NCI-H1092 treated with DMSO at 0.1 percent for 48 hours (cell line): ENCODE data around the gene GPC6.

Experiments
- DNase-seq: peaks from one replicate; lab custom pipeline; 2025; lab: John Stamatoyannopoulos, UW

GPC6 gene

GRCh38 chr13:94353167-94353710 lies 1126.6 kb downstream of the GPC6 start:
- DNase-seq, result no peak

GRCh38 chr13:94359875-94360274 lies 1133.3 kb downstream of the GPC6 start:
- no peak for DNase-seq

- DNase-seq, result peak; percentile 89
These were observed 1135.9 kb downstream of the GPC6 start for GRCh38 chr13:94362411-94362909.

- no peak for DNase-seq
These were observed 1140.1 kb downstream of the GPC6 start for GRCh38 chr13:94366677-94367076.

GRCh38 chr13:94369972-94370436 lies 1143.4 kb downstream of the GPC6 start:
- DNase-seq, result peak; percentile 76

GRCh38 chr13:94371855-94372254 lies 1145.2 kb downstream of the GPC6 start:
- no peak for DNase-seq

- DNase-seq, result peak; percentile 15
These were observed 1155.9 kb downstream of the GPC6 start for GRCh38 chr13:94382517-94382916.

- no peak for DNase-seq
These were observed 1156.4 kb downstream of the GPC6 start for GRCh38 chr13:94382960-94383359.

GRCh38 chr13:94384231-94384905 lies 1157.8 kb downstream of the GPC6 start:
- DNase-seq, result peak; percentile 67

- DNase-seq, result no peak
These were observed 1160.4 kb downstream of the GPC6 start for GRCh38 chr13:94387047-94387446.

- DNase-seq, result no peak
These were observed 1163.2 kb downstream of the GPC6 start for GRCh38 chr13:94389604-94390351.

- no peak for DNase-seq
These were observed 1164.3 kb downstream of the GPC6 start for GRCh38 chr13:94390881-94391280.

- DNase-seq, result peak; percentile 32
These were observed 1168.1 kb downstream of the GPC6 start for GRCh38 chr13:94394723-94395122.

GRCh38 chr13:94395860-94396259 lies 1169.3 kb downstream of the GPC6 start:
- DNase-seq, result no peak

- DNase-seq, result no peak
These were observed 1173.2 kb downstream of the GPC6 start for GRCh38 chr13:94399812-94400211.

- DNase-seq, result no peak
These were observed 1174.3 kb downstream of the GPC6 start for GRCh38 chr13:94400874-94401273.

GRCh38 chr13:94408314-94409036 lies 1181.9 kb downstream of the GPC6 start:
- DNase-seq, result no peak

GRCh38 chr13:94411747-94412146 lies 1185.1 kb downstream of the GPC6 start:
- no peak for DNase-seq

GRCh38 chr13:94412870-94413597 lies 1186.4 kb downstream of the GPC6 start:
- peak; percentile 36 for DNase-seq

GRCh38 chr13:94413598-94413944 lies 1187.0 kb downstream of the GPC6 start:
- no peak for DNase-seq

- no peak for DNase-seq
These were observed 1187.5 kb downstream of the GPC6 start for GRCh38 chr13:94414141-94414540.

- DNase-seq, result peak; percentile 92
These were observed 1188.1 kb downstream of the GPC6 start for GRCh38 chr13:94414708-94415107.
